Retinal pigment epithelial cell (primary cell): ENCODE results near the gene TNFAIP8.
A peak's percentile ranks its signal among the peaks of the same experiment; 100 is the strongest.

ENCODE experiments used
- DNase-seq: peaks from one replicate; pipeline ENCODE4 v3.0.0-alpha.2; 2010; ENCODE audit warnings: low read depth
- H3K4me3 ChIP-seq: 2 replicates; pipeline ENCODE4 v1.5.1; 2011; ENCODE audit warnings: mild to moderate bottlenecking, low read length, control low read depth, moderate library complexity
- CTCF ChIP-seq: conservative IDR thresholded peaks from 2 replicates; pipeline ENCODE4 v1.5.1; 2011; ENCODE audit warnings: low read depth, low read length, control low read depth, inconsistent platforms

TNFAIP8 gene

GRCh38 chr5:119402081-119402480 is 46.3 kb downstream of the TNFAIP8 start:
- DNase-seq, result no peak
- no peak overlapping the region for H3K4me3 ChIP-seq
- no peak for TF ChIP-seq CTCF

DNA sequence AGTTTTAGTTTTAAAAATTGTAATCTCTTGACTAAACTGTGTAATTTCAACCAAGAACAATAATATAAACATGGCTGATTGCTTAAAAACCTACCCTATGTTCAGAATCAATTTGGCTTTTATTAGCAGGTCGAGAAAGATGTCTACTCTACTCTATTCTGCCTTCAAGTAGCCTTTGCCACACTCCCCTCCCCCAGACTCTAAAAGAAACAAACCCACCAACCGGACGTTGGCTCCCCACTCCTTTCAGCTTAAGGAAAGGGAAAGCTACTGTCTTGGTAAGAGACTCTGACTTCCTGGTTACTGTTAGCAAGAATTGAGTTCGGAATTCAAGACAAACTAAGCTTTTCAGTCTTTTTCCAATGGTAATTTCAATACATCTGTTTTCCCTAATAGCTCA is 46.7 kb downstream of the TNFAIP8 start:
- no peak for DNase-seq
- no peak for TF ChIP-seq CTCF
- no peak overlapping the region for H3K4me3 ChIP-seq

- no peak overlapping the region for H3K4me3 ChIP-seq
- no peak for TF ChIP-seq CTCF
- DNase-seq, result no peak
Measured at GRCh38 chr5:119404033-119404432, 48.2 kb downstream of the TNFAIP8 start.

GRCh38 chr5:119405419-119405818 is 49.6 kb downstream of the TNFAIP8 start:
- DNase-seq, result no peak
- no peak for TF ChIP-seq CTCF
- H3K4me3 ChIP-seq, result no peak overlapping the region

- no peak overlapping the region for H3K4me3 ChIP-seq
- TF ChIP-seq CTCF, result no peak
Measured at GRCh38 chr5:119406551-119407110, 50.8 kb downstream of the TNFAIP8 start.

DNA sequence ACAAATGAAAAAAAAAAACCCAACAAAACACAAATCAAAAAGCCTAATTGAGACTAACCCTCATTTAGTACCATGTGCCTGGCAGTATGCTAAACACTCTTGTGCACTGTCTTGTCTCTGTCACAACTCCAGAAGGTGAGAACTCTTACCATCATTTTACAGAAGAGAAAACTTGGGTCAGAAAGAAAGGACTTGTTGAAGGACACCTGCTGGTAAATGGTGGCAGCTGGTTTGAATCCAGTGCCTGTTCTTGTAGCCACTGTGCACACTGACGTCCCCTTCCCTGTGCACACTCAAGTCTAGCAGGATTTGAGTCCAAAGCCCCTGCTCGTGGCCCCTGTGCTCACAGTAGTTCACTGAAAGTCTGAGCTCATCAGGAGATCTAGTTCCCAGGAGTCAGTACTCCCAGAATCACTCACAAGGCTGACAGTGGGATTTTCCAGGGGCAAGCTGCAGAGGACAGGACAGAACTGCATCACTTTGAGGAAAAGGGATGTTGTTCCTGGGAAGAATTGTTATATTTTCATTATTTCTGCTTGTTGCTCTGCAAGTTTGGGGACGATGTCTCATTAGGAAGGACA is 53.5 kb downstream of the TNFAIP8 start:
- no peak for DNase-seq
- H3K4me3 ChIP-seq, result no peak overlapping the region
- peak; percentile 2 for TF ChIP-seq CTCF

More at GRCh38 chr5:119406551-119407110, 50.8 kb downstream of the TNFAIP8 start:
- DNase-seq, result no peak

- no peak for DNase-seq
- no peak overlapping the region for H3K4me3 ChIP-seq
- TF ChIP-seq CTCF, result no peak
Measured at GRCh38 chr5:119410448-119411159, 54.8 kb downstream of the TNFAIP8 start.
